HepG2 (cell line): Measurements from ENCODE around the gene IER5L. TPM values are rescaled to one million over a fixed set of nuclear protein-coding genes. Genes with fewer than 3 reads are reported as not detected.
A peak's percentile ranks its signal among the peaks of the same experiment; 100 is the strongest.

Experiments used
- CREB3 ChIP-seq: sonication (generic); formaldehyde crosslinking; IDR thresholded peaks from 2 replicates; pipeline ENCODE4 v1.5.0; 2020; ENCODE audit warnings: missing genetic modification reagents
- EED ChIP-seq: sonication (generic); formaldehyde crosslinking; IDR thresholded peaks from 2 replicates; pipeline ENCODE4 v1.5.0; 2020; ENCODE audit warnings: mild to moderate bottlenecking, missing genetic modification reagents
- GTF2F1 ChIP-seq: fragments of 150-350 bp; IDR thresholded peaks from 2 replicates; pipeline ENCODE4 v1.6.1; 2014; ENCODE audit warnings: low read length
- HMGA1 ChIP-seq: sonication (generic); formaldehyde crosslinking; conservative IDR thresholded peaks from 2 replicates; pipeline ENCODE4 v1.4.0; 2020; ENCODE audit warnings: missing genetic modification reagents
- HNF1A ChIP-seq, 2 experiments: sonication (generic) in 1 of 2; formaldehyde crosslinking in 1 of 2; IDR thresholded peaks; 2 replicates each; pipeline versions ENCODE4 v1.4.0 to v1.6.1; 2016 to 2020; ENCODE audit warnings: borderline replicate concordance in 1 of 2, low read depth in 1 of 2, mild to moderate bottlenecking in 1 of 2, missing genetic modification reagents in 1 of 2
- HNF1B ChIP-seq: sonication (generic); formaldehyde crosslinking; IDR thresholded peaks from 2 replicates; pipeline ENCODE4 v1.5.1; 2020; ENCODE audit warnings: mild to moderate bottlenecking, moderate library complexity, missing genetic modification reagents
- PATZ1 ChIP-seq: sonication (generic); formaldehyde crosslinking; IDR thresholded peaks from 2 replicates; pipeline ENCODE4 v1.4.0; 2020; ENCODE audit warnings: missing genetic modification reagents
- RXRB ChIP-seq: IDR thresholded peaks from 2 replicates; pipeline ENCODE4 v1.6.1; 2016; ENCODE audit warnings: borderline replicate concordance, missing genetic modification reagents, missing compliant biosample characterization
- ZNF136 ChIP-seq: sonication (generic); formaldehyde crosslinking; IDR thresholded peaks from 2 replicates; pipeline ENCODE4 v1.8.1; 2022; ENCODE audit warnings: low read depth, mild to moderate bottlenecking, moderate library complexity, missing genetic modification reagents
- ZNF280D ChIP-seq: sonication (generic); formaldehyde crosslinking; IDR thresholded peaks from 2 replicates; pipeline ENCODE4 v1.5.1; 2020; ENCODE audit warnings: mild to moderate bottlenecking, missing genetic modification reagents
- ZNF335 ChIP-seq: sonication (generic); formaldehyde crosslinking; IDR thresholded peaks from 2 replicates; pipeline ENCODE4 v1.4.0; 2020; ENCODE audit warnings: missing genetic modification reagents
- ZNF44 ChIP-seq: sonication (generic); formaldehyde crosslinking; IDR thresholded peaks from 2 replicates; pipeline ENCODE4 v1.5.1; 2020; ENCODE audit warnings: mild to moderate bottlenecking, missing genetic modification reagents
- polyA plus RNA-seq, 8 experiments: library from polyadenylated mRNA; depleted of rRNA in 3 of 8; stranded (reverse) in 7 of 8; unstranded in 1 of 8; fragments of >200 nt; fragmentation: Illumina TruSeq in 4 of 8; extraction: Trizol in 4 of 8; gene quantifications; 2 replicates each; pipeline versions ENCODE4 v1.2.1 to v1.2.3, GENCODE V29; 2011 to 2016; ENCODE audit warnings: low read depth in 4 of 8, missing spikeins in 1 of 8, mixed read lengths in 1 of 8; ENCODE audit not compliant: insufficient read depth in 1 of 8
- total RNA-seq, 5 experiments: library from RNA; depleted of rRNA; stranded (reverse); fragments of >200 nt; fragmentation: Illumina TruSeq; extraction: Trizol; gene quantifications; 2 replicates each; pipeline ENCODE4 v1.2.3, GENCODE V29; 2016; ENCODE audit warnings: low read depth in 1 of 5

Gene IER5L
- total and polyA plus RNA-seq, 2 of the 13 experiments (the other 11 are each of a cell fraction or from before 2014, with no cell fraction given), result 1.8 to 3.3 TPM

- no peak for TF ChIP-seq EED (CRISPR knock-in tag)
- no peak for TF ChIP-seq HNF1A (IDR thresholded peaks at IDR 0.05; ENCODE audit: low read depth)
- no peak for TF ChIP-seq HNF1A (CRISPR knock-in tag; IDR thresholded peaks at IDR 0.05; ENCODE audit: borderline replicate concordance)
- no peak for TF ChIP-seq ZNF280D (CRISPR knock-in tag)
- no peak for TF ChIP-seq ZNF136 (CRISPR knock-in tag)
- no peak for TF ChIP-seq GTF2F1
- TF ChIP-seq ZNF335 (CRISPR knock-in tag), result peak; percentile 62; the same call in 1 of the 2 replicates
- no peak for TF ChIP-seq ZNF44
- TF ChIP-seq CREB3, result 0 out of 2 replicates have a peak, but pooled peaks have one; percentile 61
- TF ChIP-seq HMGA1 (CRISPR knock-in tag), result no peak
- TF ChIP-seq PATZ1, result peak; percentile 93
- TF ChIP-seq HNF1B (CRISPR knock-in tag), result peak; percentile 80; the same call in 1 of the 2 replicates
- 0 out of 2 replicates have a peak, but pooled peaks have one; percentile 28 for TF ChIP-seq RXRB (CRISPR knock-in tag)
These were observed 2.0 kb downstream of the IER5L start (continued) for GRCh38 chr9:129175825-129176633.
